ENCODE data around the gene PALM. TPM values are rescaled to one million over a fixed set of nuclear protein-coding genes. Genes with fewer than 3 reads are reported as not detected.

Gene PALM
- total RNA-seq, 1 donor from 2014 or later: 42.0 TPM

DNA sequence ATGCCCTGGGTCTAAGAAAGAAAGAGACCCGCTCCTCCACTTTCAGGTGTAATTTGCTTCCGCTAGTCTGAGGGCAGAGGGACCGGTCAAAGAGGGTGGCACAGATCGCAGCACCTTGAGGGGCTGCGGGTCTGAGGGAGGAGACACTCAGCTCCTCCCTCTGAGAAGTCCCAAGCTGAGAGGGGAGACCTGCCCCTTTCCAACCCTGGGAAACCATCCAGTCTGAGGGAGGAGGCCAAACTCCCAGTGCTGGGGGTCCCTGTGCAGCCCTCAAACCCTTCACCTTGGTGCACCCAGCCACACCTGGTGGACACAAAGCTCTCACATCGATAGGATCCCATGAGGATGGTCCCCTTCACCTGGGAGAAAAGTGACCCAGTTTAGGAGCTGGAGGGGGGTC is 55.1 kb downstream of the PALM start:
- DNase-seq (ENCODE audit: low spot score): no peak
- peaks cover 5% of the 10 kb centered on the region for H3K36me3 Mint-ChIP-seq (ENCODE audit: low read depth, unreplicated experiment)
- TF ChIP-seq, protein P1, sequence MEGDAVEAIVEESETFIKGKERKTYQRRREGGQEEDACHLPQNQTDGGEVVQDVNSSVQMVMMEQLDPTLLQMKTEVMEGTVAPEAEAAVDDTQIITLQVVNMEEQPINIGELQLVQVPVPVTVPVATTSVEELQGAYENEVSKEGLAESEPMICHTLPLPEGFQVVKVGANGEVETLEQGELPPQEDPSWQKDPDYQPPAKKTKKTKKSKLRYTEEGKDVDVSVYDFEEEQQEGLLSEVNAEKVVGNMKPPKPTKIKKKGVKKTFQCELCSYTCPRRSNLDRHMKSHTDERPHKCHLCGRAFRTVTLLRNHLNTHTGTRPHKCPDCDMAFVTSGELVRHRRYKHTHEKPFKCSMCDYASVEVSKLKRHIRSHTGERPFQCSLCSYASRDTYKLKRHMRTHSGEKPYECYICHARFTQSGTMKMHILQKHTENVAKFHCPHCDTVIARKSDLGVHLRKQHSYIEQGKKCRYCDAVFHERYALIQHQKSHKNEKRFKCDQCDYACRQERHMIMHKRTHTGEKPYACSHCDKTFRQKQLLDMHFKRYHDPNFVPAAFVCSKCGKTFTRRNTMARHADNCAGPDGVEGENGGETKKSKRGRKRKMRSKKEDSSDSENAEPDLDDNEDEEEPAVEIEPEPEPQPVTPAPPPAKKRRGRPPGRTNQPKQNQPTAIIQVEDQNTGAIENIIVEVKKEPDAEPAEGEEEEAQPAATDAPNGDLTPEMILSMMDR (IDR thresholded peaks at IDR 0.05; ENCODE audit: unreplicated experiment): no peak
- peaks cover 5% of the 10 kb centered on the region for H3K9me3 Mint-ChIP-seq (ENCODE audit: unreplicated experiment)
- no peak overlapping the region for H3K4me3 Mint-ChIP-seq (ENCODE audit: unreplicated experiment)
- no peaks in the 10 kb centered on the region for H3K27me3 Mint-ChIP-seq (ENCODE audit: unreplicated experiment)
- no peak overlapping the region for H3K27ac Mint-ChIP-seq (ENCODE audit: unreplicated experiment)
- H3K4me1 Mint-ChIP-seq (ENCODE audit: unreplicated experiment): no peaks in the 10 kb centered on the region

DNA sequence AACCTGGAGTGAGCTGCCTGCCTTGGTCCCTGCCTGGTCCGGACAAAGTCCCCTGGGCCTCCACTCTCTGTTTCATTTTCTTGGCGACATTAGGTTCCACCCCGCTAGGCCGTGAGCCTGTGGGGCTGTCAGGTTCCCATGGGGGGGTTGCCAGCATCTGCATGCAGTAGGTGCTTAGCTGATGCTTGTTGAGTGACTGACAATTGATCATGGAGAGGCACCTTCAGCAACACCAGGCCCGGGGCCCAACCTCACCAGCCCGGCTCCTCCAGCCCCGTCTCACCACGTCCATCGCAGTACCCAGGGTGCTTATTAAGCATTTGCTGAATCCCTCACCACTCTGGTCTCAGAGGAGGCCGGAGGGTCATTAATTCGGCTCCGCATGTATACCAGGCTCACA is 55.6 kb downstream of the PALM start:
- H3K4me3 Mint-ChIP-seq (ENCODE audit: unreplicated experiment): no peak overlapping the region
- H3K9me3 Mint-ChIP-seq (ENCODE audit: unreplicated experiment): peaks cover 4% of the 10 kb centered on the region
- no peak overlapping the region for H3K27ac Mint-ChIP-seq (ENCODE audit: unreplicated experiment)
- no peaks in the 10 kb centered on the region for H3K4me1 Mint-ChIP-seq (ENCODE audit: unreplicated experiment)
- H3K27me3 Mint-ChIP-seq (ENCODE audit: unreplicated experiment): no peaks in the 10 kb centered on the region
- peaks cover 4% of the 10 kb centered on the region for H3K36me3 Mint-ChIP-seq (ENCODE audit: low read depth, unreplicated experiment)
- DNase-seq (ENCODE audit: low spot score): no peak
- TF ChIP-seq, protein P1 (IDR thresholded peaks at IDR 0.05; ENCODE audit: unreplicated experiment): no peak

DNA sequence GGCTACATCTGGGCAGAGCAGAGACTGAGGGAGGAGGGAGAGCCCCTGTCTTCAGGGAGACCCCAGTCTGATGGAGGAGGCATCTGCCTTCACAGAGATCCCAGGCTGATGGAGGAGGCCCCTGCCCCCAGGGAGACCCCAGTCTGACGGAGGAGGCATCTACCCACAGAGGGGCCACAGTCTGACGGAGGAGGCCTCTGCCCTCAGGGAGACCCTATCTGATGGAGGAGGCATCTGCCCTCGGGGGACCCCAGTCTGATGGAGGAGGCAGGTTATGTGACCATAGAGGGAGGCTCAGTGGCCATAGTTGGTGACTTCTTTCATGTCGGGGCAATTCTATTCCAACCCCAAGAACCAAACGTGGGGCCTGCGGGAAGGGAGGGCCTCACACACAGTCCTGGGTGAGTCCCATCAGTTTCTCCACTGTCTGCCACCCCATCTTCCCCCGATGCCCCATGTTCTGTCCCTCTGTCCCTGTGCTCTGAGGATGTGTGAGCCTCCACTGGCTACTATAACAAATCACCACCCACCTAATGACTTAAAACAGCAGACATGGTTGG is 56.5 kb downstream of the PALM start:
- no peaks in the 10 kb centered on the region for H3K36me3 Mint-ChIP-seq (ENCODE audit: low read depth, unreplicated experiment)
- H3K9me3 Mint-ChIP-seq (ENCODE audit: unreplicated experiment): no peaks in the 10 kb centered on the region
- no peaks in the 10 kb centered on the region for H3K27me3 Mint-ChIP-seq (ENCODE audit: unreplicated experiment)
- TF ChIP-seq, protein P1 (IDR thresholded peaks at IDR 0.05; ENCODE audit: unreplicated experiment): no peak
- peak overlapping the region; percentile 37 for H3K4me3 Mint-ChIP-seq (ENCODE audit: unreplicated experiment)
- H3K27ac Mint-ChIP-seq (ENCODE audit: unreplicated experiment): no peak overlapping the region
- no peaks in the 10 kb centered on the region for H3K4me1 Mint-ChIP-seq (ENCODE audit: unreplicated experiment)
- no peak for DNase-seq (ENCODE audit: low spot score)

DNA sequence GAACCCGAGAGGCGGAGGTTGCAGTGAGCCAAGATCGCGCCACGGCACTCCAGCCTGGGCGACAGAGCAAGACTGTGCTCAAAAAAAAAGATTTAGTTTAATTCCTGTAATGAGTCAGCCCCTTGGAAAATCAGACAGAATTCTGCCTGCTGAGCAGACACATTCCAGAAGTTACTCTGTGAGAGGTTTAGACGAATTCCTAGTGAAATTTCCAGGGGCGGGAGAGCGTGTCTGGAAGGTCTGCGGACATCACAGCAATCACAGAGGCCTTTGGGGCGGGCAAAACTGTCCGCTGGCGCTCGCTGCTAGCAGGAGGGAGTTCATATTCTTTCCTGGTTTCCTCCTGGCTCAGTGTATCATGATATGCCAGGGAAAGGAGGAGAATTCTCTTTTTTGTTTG is 59.7 kb downstream of the PALM start:
- Mint-ChIP-seq H3K9me3 (ENCODE audit: unreplicated experiment) (no peaks in the 10 kb centered on the region), H3K4me1 (ENCODE audit: unreplicated experiment) (no peaks in the 10 kb centered on the region), H3K27ac (ENCODE audit: unreplicated experiment) (no peak overlapping the region), H3K27me3 (ENCODE audit: unreplicated experiment) (peaks cover 2% of the 10 kb centered on the region), H3K4me3 (ENCODE audit: unreplicated experiment) (no peak overlapping the region), H3K36me3 (ENCODE audit: low read depth, unreplicated experiment) (no peaks in the 10 kb centered on the region)
- TF ChIP-seq, protein P1 (IDR thresholded peaks at IDR 0.05; ENCODE audit: unreplicated experiment): no peak
- DNase-seq (ENCODE audit: low spot score): no peak

DNA sequence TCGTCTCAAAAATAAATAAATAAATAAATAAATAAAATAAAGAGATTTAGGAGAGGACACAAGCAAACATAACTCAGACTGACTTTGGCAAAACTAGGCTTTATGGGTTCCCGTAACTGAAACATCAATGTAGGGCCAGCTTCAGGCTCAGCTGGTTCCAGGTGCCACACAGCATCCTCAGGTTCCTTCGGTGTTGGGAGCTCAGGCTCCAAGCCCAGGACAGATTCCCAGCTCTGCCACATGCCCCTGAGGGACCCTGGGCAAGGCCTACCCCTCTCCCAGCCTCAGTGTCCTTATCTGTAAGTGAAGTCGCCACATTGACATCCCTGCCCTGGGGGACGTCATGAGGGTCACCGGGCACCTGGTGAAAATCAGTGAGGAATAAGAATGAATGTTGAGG is 60.9 kb downstream of the PALM start:
- Mint-ChIP-seq H3K36me3 (ENCODE audit: low read depth, unreplicated experiment) (no peaks in the 10 kb centered on the region), H3K27ac (ENCODE audit: unreplicated experiment) (no peak overlapping the region), H3K27me3 (ENCODE audit: unreplicated experiment) (peaks cover 2% of the 10 kb centered on the region), H3K9me3 (ENCODE audit: unreplicated experiment) (no peaks in the 10 kb centered on the region), H3K4me1 (ENCODE audit: unreplicated experiment) (no peaks in the 10 kb centered on the region), H3K4me3 (ENCODE audit: unreplicated experiment) (no peak overlapping the region)
- TF ChIP-seq, protein P1 (IDR thresholded peaks at IDR 0.05; ENCODE audit: unreplicated experiment): no peak
- DNase-seq (ENCODE audit: low spot score): no peak

Measured in endothelial cell (in vitro differentiated cells).